AG04450 (cell line): ENCODE data around the gene SND1. TPM values are rescaled to one million over a fixed set of nuclear protein-coding genes. Genes with fewer than 3 reads are reported as not detected.
"Not testable (repeated sequence)": the region's sequence is repeated elsewhere in the genome, so short reads cannot be mapped to it uniquely, and the experiment has no call there.

Experiments used
- CTCF ChIA-PET: fragments of 300-600, 350-600 bp; formaldehyde crosslinking; extraction: SDS; loops from one replicate; lab custom pipeline; 2022; ENCODE audit warnings: antibody characterized with exemption, inconsistent platforms; lab: Charles Lee
- POLR2A ChIA-PET: fragments of 350-600 bp; formaldehyde crosslinking; extraction: SDS; loops from one replicate; lab custom pipeline; 2021; ENCODE audit warnings: antibody characterized with exemption, inconsistent platforms; lab: Yijun Ruan, JAX
- DNase-seq: peaks from one replicate; pipeline ENCODE4 v3.0.0-alpha.2; 2011; ENCODE audit warnings: low read depth, low spot score
- H3K27ac ChIP-seq: one replicate; pipeline ENCODE4 v1.5.1; 2012; ENCODE audit warnings: low read depth, low read length, control low read depth
- H3K27me3 ChIP-seq: one replicate; pipeline ENCODE4 v1.6.0; 2012; ENCODE audit warnings: low read length; ENCODE audit not compliant: control insufficient read depth, insufficient read depth
- H3K4me3 ChIP-seq: 2 replicates; pipeline ENCODE4 v1.5.1; 2011; ENCODE audit warnings: mild to moderate bottlenecking, low read depth, low read length, control low read depth
- H3K9me3 ChIP-seq: 2 replicates; pipeline ENCODE4 v1.5.1; 2012; ENCODE audit warnings: low read length; ENCODE audit not compliant: control insufficient read depth, insufficient read depth
- CTCF ChIP-seq: IDR thresholded peaks from 2 replicates; pipeline ENCODE4 v1.5.1; 2011; ENCODE audit warnings: low read depth, low read length, control low read depth, inconsistent platforms
- polyA plus RNA-seq: library from polyadenylated mRNA; depleted of rRNA; stranded (reverse); fragments of >200 nt; gene quantifications from 2 replicates; pipeline ENCODE4 v1.2.3, GENCODE V29; 2011

The SND1 gene
- polyA plus RNA-seq, 1 experiment, result 247 TPM

- H3K9me3 ChIP-seq, result no peaks in the 10 kb centered on the region
- H3K27ac ChIP-seq, result no peak overlapping the region
- H3K27me3 ChIP-seq, result no peaks in the 10 kb centered on the region
- POLR2A ChIA-PET, result no interaction called here
- no peak for DNase-seq
- CTCF ChIA-PET, result no interaction called here
- TF ChIP-seq CTCF, result no peak
- H3K4me3 ChIP-seq, result no peak overlapping the region
Observed at GRCh38 chr7:127955051-127955531, 303.1 kb downstream of the SND1 start.

- ChIA-PET POLR2A (no interaction called here), CTCF (interaction anchor here (0.9 to 1.2 kb wide), 2 partner anchors 9 to 77 kb away, joined by 3 to 4 read pairs; no protein-coding TSS in a partner anchor)
- no peak overlapping the region for H3K27ac ChIP-seq
- H3K9me3 ChIP-seq, result no peaks in the 10 kb centered on the region
- no peak overlapping the region for H3K4me3 ChIP-seq
- TF ChIP-seq CTCF, result no peak
- no peaks in the 10 kb centered on the region for H3K27me3 ChIP-seq
- no peak for DNase-seq
Observed at GRCh38 chr7:127957886-127958285, 305.9 kb downstream of the SND1 start.

GRCh38 chr7:127959770-127960169 is 307.8 kb downstream of the SND1 start:
- Histone ChIP-seq H3K9me3 (no peaks in the 10 kb centered on the region), H3K27ac (no peak overlapping the region), H3K27me3 (no peaks in the 10 kb centered on the region), H3K4me3 (no peak overlapping the region)
- no peak for TF ChIP-seq CTCF
- ChIA-PET CTCF (no interaction called here), POLR2A (no interaction called here)
- DNase-seq, result no peak

DNA sequence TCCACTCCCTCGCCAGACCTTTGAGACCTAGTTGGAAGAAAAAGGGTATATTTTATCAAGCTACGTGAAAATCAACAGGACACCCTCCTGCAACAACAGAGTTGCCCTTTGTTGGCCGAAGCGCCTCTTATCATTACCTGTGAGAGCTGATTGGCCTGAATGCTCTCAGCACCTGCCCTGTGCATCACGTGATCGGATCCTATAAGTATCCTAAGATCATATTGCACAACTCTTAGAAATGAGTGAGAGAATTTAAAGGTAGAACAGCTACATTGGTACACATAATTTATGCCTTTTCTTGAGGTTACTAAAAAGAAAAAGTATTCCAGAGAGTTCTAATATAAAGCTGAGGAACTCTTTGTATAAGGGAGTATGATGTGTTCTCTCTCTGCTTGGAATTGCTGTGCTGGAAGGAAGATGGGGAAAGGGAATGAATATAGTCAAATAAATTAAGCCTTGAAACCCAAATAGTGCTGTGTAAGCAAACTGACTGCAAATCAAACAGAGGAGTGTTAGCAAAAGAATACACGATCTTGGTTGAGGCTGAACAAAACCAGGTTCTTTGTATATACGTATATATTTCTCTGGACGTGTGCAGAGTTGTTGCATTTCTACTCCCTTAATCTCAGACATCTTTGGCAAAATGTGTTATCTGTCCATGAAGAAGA is 309.9 kb downstream of the SND1 start:
- H3K9me3 ChIP-seq, result no peaks in the 10 kb centered on the region
- H3K4me3 ChIP-seq, result no peak overlapping the region
- CTCF ChIA-PET, result no interaction called here
- H3K27me3 ChIP-seq, result no peaks in the 10 kb centered on the region
- POLR2A ChIA-PET, result no interaction called here
- DNase-seq, result no peak
- TF ChIP-seq CTCF, result no peak
- H3K27ac ChIP-seq, result no peak overlapping the region

DNA sequence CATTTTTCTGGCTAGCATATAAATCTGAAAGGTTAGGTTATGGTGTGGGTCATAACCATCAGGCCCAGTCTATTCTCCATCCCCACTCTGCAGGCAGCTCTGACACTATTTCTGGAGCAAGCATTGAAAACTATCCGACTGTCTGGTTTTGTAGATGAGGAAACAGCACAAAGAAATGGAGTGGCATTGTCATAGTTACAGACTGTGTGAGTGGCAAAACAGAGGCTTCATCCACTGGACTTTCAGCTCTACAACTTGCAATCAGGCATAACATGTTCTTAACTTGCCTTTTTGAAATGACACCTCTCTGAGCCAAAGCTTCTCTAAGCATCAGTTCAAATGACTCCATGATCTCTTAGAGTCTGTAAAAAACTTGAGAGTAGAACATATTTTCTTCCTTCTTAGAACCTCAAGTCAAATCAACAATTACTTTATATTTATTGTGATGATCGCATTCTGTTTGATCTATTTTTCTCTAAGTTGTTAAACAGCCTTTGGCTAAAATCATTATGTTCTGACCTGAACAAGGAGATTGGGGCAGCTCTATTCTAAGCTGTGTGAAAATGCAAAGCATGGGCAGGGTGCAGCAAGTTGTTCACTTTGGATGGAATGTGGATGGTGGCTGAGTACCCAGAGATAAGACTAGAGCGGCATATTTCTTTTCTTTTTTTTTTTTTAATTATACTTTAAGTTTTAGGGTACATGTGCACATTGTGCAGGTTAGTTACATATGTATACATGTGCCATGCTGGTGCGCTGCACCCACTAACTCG is 310.8 kb downstream of the SND1 start:
- CTCF ChIA-PET, result no interaction called here
- no peak for TF ChIP-seq CTCF
- no peak overlapping the region for H3K27ac ChIP-seq
- no peaks in the 10 kb centered on the region for H3K27me3 ChIP-seq
- DNase-seq, result no peak
- POLR2A ChIA-PET, result no interaction called here
- no peaks in the 10 kb centered on the region for H3K9me3 ChIP-seq
- H3K4me3 ChIP-seq, result no peak overlapping the region

- H3K27ac ChIP-seq, H3K4me3 ChIP-seq, H3K27me3 ChIP-seq, DNase-seq, CTCF ChIA-PET, POLR2A ChIA-PET, H3K9me3 ChIP-seq: not testable (repeated sequence)
Observed at GRCh38 chr7:127963850-127964249, 311.9 kb downstream of the SND1 start.
